Stomach smooth muscle (tissue), 2 donors: ENCODE measurements around the gene SPDYE3.
"Not testable (repeated sequence)": the region's sequence is repeated elsewhere in the genome, so short reads cannot be mapped to it uniquely, and the experiment has no call there.

ENCODE experiments used
- H3K27ac ChIP-seq: one replicate; pipeline ENCODE4 v1.7.0; 2013; ENCODE audit warnings: mild to moderate bottlenecking, low read length, inconsistent platforms
- H3K27me3 ChIP-seq, 2 donors: one replicate each; pipeline ENCODE4 v1.7.0; 2013; ENCODE audit warnings: low read length in 2 of 2; ENCODE audit not compliant: insufficient read depth in 2 of 2, control insufficient read depth in 1 of 2
- H3K36me3 ChIP-seq, 2 donors: one replicate each; pipeline ENCODE4 v1.7.0; 2013; ENCODE audit warnings: low read length in 2 of 2; ENCODE audit not compliant: control insufficient read depth in 2 of 2, insufficient read depth in 2 of 2
- H3K4me1 ChIP-seq: one replicate; pipeline ENCODE4 v1.7.0; 2013; ENCODE audit warnings: low read length; ENCODE audit not compliant: control insufficient read depth, insufficient read depth
- H3K4me3 ChIP-seq, 2 donors: one replicate each; pipeline ENCODE4 v1.7.0; 2013; ENCODE audit warnings: low read length in 2 of 2
- H3K9ac ChIP-seq, 2 donors: one replicate each; pipeline ENCODE4 v1.7.0; 2013; ENCODE audit warnings: low read length in 2 of 2, mild to moderate bottlenecking in 1 of 2
- H3K9me3 ChIP-seq, 2 donors: one replicate each; pipeline ENCODE4 v1.7.0; 2013; ENCODE audit warnings: low read length in 2 of 2; ENCODE audit not compliant: control insufficient read depth in 2 of 2
- donor health status: healthy.
- donor health status: Pancreatic carcinoma.

Gene SPDYE3

GRCh38 chr7:100338083-100338696, 30.7 kb downstream of the SPDYE3 start:
- not testable (repeated sequence) for H3K4me1 ChIP-seq, H3K4me3 ChIP-seq, H3K9ac ChIP-seq, H3K27ac ChIP-seq, H3K27me3 ChIP-seq, H3K36me3 ChIP-seq, H3K9me3 ChIP-seq

- H3K9ac ChIP-seq, H3K27ac ChIP-seq, H3K36me3 ChIP-seq, H3K9me3 ChIP-seq, H3K4me1 ChIP-seq, H3K4me3 ChIP-seq, H3K27me3 ChIP-seq: not testable (repeated sequence)
Observed at GRCh38 chr7:100341286-100341685, 33.8 kb downstream of the SPDYE3 start.

DNA sequence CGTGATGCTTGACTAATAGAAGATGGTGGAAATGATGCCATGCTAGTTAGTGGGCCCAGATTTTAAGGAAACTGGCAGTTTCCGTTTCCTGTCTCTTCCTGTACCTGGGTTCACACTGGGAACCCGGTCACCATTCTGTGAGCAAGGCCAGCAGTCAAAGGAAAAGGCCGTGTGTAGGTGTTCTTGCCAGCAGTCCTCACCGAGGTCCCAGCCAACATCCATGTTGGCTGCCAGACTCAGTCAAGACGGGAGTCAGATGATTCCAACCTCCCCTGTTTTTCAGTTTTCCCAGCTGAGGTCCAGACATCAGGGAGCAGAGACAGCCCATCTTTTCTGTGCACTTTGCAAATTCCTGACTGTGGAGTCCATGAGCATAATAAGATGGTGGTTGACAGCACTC, 35.3 kb downstream of the SPDYE3 start:
- H3K9me3 ChIP-seq = no peaks in the 10 kb centered on the region
- no peak overlapping the region for H3K4me3 ChIP-seq
- H3K27me3 ChIP-seq = no peaks in the 10 kb centered on the region
- H3K4me1 ChIP-seq = peaks cover 4% of the 10 kb centered on the region
- peaks cover 21 to 22% of the 10 kb centered on the region in 2 donors for H3K36me3 ChIP-seq
- H3K27ac ChIP-seq = no peak overlapping the region
- no peak overlapping the region for H3K9ac ChIP-seq

DNA sequence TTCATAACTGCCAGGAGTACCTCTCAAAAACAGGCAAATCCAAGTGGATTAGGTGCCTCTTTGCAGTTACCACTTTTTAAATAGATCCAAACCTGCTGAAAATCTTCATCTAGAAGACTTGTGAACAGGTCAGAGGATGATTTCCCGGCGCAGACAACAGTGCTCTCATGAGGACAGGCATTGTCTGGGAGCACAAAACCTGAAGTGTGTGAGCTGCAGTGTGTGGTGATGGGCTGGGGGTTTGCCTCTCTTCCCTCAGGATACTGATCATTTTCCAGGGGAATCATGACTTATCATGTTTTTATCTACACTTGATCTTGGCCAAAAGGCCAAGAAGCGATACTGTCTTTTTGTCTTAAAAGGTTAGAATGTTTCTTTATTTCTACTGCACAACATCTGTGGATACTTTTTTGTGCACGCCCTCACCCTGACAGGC, 36.6 kb downstream of the SPDYE3 start:
- H3K36me3 ChIP-seq = peaks cover 24 to 26% of the 10 kb centered on the region in 2 donors
- H3K27ac ChIP-seq, H3K9ac ChIP-seq, H3K9me3 ChIP-seq, H3K4me1 ChIP-seq, H3K27me3 ChIP-seq, H3K4me3 ChIP-seq: not testable (repeated sequence)

DNA sequence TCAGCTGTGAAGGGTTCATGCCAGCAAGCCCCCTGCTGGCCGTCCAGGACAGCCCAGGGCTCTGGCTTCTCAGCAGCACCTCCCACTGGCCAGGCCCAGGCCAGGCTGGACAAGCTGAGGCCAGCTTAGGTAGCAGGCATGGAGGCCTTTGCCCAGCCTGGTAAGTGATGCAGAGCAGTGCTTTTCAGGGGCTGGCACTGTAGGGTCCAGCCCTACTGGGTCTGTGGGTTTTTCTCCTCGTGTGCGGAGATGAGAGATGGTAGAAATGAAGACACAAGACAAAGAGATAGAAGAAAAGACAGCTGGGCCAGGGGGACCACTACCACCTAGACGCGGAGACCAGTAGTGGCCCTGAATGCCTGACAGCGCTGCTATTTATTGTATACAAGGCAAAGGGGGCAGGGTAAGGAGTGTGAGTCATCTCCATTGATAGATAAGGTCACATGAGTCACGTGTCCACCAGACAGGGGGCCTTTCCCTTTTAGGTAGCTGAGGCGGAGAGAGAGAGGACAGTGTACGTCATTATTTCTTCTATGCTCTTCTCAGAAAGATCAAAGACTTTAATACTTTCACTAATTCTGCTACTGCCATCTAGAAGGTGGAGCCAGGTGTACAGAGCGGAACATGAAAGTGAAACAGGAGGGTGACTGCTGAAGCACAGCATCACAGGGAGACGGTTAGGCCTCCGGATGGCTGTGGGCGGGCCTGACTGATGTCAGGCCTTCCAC, 37.2 kb downstream of the SPDYE3 start:
- not testable (repeated sequence) for H3K9me3 ChIP-seq, H3K27ac ChIP-seq, H3K4me3 ChIP-seq, H3K27me3 ChIP-seq, H3K9ac ChIP-seq, H3K4me1 ChIP-seq
- peaks cover 27 to 30% of the 10 kb centered on the region in 2 donors for H3K36me3 ChIP-seq

- not testable (repeated sequence) for H3K27ac ChIP-seq, H3K9me3 ChIP-seq, H3K4me3 ChIP-seq, H3K4me1 ChIP-seq, H3K9ac ChIP-seq, H3K27me3 ChIP-seq
- H3K36me3 ChIP-seq = peaks cover 30 to 34% of the 10 kb centered on the region in 2 donors
Observed at GRCh38 chr7:100345288-100345672, 37.8 kb downstream of the SPDYE3 start.

DNA sequence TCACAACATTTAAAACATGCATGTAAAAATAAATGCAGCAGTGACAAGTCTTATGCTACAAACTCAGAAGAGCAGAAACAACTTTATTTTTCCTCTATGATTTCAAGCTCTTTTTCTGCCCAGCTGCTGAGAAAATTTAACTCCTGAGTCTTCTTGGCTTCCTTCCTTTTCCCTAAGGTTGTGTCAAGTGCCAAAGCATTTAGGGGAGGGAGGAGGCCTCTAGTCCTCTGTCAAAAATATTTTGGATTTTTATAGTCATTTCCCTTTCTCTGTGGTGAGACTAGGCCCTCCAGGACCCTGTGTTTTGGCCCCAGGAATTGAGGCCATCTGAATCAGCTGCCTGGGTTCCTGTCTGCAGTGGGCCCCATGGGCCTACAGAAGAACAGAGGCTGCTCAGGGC, 39.4 kb downstream of the SPDYE3 start:
- no peaks in the 10 kb centered on the region for H3K27me3 ChIP-seq
- H3K9me3 ChIP-seq = no peaks in the 10 kb centered on the region
- no peak overlapping the region for H3K9ac ChIP-seq
- H3K36me3 ChIP-seq = peaks cover 32 to 39% of the 10 kb centered on the region in 2 donors
- no peak overlapping the region for H3K27ac ChIP-seq
- no peak overlapping the region for H3K4me3 ChIP-seq
- H3K4me1 ChIP-seq = peaks cover 4% of the 10 kb centered on the region

DNA sequence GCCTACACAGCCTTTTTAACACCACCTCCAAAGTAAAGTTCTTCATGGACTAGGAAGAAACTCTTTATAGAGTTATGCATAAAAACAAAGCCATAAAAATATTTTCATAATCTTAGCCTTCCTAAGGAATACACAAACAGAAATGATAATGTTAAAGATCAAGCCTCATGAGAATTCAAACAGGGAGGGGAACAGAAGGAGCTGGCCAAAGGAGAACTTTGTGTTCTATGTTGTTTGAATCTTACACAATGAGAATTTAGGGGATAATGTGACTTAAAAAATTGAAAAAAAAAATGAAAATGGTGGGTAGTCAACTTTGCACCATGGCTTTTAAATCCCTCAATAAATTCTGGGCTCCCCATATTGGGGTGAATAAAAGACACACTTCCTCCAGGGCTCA, 41.3 kb downstream of the SPDYE3 start:
- Histone ChIP-seq H3K4me3 (no peak overlapping the region), H3K36me3 (peaks cover 40 to 46% of the 10 kb centered on the region in 2 donors), H3K9ac (no peak overlapping the region), H3K9me3 (no peaks in the 10 kb centered on the region), H3K27me3 (no peaks in the 10 kb centered on the region), H3K27ac (no peak overlapping the region), H3K4me1 (no peaks in the 10 kb centered on the region)

GRCh38 chr7:100349757-100350156, 42.3 kb downstream of the SPDYE3 start:
- Histone ChIP-seq H3K9ac (no peak overlapping the region), H3K9me3 (no peaks in the 10 kb centered on the region), H3K4me1 (no peaks in the 10 kb centered on the region), H3K27me3 (no peaks in the 10 kb centered on the region), H3K27ac (no peak overlapping the region), H3K36me3 (peaks cover 46 to 54% of the 10 kb centered on the region in 2 donors), H3K4me3 (no peak overlapping the region)

GRCh38 chr7:100351657-100352058, 44.2 kb downstream of the SPDYE3 start:
- Histone ChIP-seq H3K9me3 (no peaks in the 10 kb centered on the region), H3K4me1 (no peaks in the 10 kb centered on the region), H3K4me3 (no peak overlapping the region), H3K27ac (no peak overlapping the region), H3K36me3 (peaks cover 59 to 65% of the 10 kb centered on the region in 2 donors), H3K9ac (no peak overlapping the region), H3K27me3 (no peaks in the 10 kb centered on the region)

DNA sequence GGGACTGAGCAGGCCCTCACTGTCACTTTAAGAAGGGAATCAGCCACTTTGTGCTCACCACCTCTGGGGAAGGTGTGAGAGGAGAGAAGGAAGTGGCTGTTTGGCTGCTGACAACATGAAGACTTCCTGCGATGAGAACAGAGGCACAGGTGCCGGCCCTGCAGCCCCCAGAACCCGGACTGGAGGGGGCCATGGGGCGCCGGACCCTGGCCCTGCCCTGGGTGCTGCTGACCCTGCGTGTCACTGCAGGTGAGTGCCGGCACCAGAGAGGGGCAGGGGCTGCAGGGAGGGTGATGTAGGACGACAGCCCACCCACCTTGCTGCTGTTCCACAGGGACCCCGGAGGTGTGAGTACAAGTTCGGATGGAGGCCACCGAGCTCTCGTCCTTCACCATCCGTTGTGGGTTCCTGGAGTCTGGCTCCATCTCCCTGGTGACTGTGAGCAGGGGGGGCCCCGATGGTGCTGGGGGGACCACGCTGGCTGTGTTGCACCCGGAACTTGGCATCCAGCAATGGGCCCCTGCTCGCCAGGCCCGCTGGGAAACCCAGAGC, 44.8 kb downstream of the SPDYE3 start:
- H3K36me3 ChIP-seq = peaks cover 56 to 66% of the 10 kb centered on the region in 2 donors

More for the DNA sequence above, 44.8 kb downstream of the SPDYE3 start:
- not testable (repeated sequence) for H3K9ac ChIP-seq, H3K27me3 ChIP-seq, H3K9me3 ChIP-seq, H3K4me3 ChIP-seq, H3K27ac ChIP-seq, H3K4me1 ChIP-seq
